ENCODE data around the gene ALOXE3.

ALOXE3 gene

DNA sequence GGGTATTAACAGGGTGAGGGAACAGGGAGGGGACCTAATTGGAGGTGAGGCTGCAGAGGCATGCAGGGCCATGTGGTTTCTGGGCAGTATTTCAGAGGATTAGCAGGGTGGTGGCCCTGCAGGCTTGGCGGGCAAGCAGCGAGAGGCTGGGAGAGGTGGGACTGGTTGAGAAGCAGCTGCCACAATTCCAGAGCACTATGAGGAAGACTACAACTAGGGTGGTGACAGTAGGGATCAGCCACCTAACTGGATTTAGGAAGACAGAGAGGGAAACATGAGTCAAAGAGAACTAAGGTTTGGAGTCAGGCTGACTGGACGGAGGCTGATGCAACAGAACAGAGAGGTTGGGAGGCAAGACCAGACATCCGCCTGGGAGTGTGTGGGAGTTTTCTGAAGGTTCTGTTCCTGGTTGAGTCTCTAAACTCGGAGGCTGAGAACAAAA is 12.3 kb downstream of the ALOXE3 start:
- H3K27me3 ChIP-seq = peaks cover 12% of the 10 kb centered on the region

DNA sequence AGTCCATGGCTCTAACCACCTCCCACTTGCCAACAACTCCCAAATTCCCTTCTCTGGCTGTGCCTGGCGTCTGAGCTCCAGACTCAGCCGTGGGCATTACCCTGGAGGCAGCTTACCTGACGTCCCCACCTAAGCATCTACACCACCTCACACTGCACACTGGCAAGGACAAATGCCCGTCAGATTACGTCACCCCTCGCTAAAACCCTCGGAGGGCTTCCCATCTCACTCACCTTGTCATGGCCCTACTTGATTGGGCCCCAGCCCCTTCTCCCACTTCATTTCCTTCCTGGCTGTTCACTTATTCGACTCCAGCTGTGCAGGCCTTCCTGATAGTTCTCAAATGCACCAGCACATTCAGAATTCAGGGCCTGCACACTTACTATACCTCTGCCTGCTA is 13.4 kb downstream of the ALOXE3 start:
- H3K27me3 ChIP-seq = peaks cover 2% of the 10 kb centered on the region; the same call in 1 of the 2 replicates
- no peak for TF ChIP-seq Cebpa-rat (IDR thresholded peaks at IDR 0.05)
- H3K36me3 ChIP-seq = no peaks in the 10 kb centered on the region
- no peak overlapping the region for H3K9ac ChIP-seq
- H3K4me1 ChIP-seq = peaks cover 20% of the 10 kb centered on the region
- no peak overlapping the region for H3K4me3 ChIP-seq
- H3K4me2 ChIP-seq = peak overlapping the region; percentile 22
- H3K9me3 ChIP-seq = no peaks in the 10 kb centered on the region
- H4K20me1 ChIP-seq = no peaks in the 10 kb centered on the region
- no peak overlapping the region for H3K27ac ChIP-seq

More for the DNA sequence above, 12.3 kb downstream of the ALOXE3 start:
- Histone ChIP-seq H3K4me2 (no peak overlapping the region), H3K4me1 (peaks cover 25% of the 10 kb centered on the region), H3K27ac (no peak overlapping the region), H3K4me3 (no peak overlapping the region), H3K9ac (no peak overlapping the region), H3K36me3 (no peaks in the 10 kb centered on the region), H4K20me1 (no peaks in the 10 kb centered on the region; the same call in 1 of the 2 replicates), H3K9me3 (no peaks in the 10 kb centered on the region)
- TF ChIP-seq Cebpa-rat (IDR thresholded peaks at IDR 0.05) = no peak

DNA sequence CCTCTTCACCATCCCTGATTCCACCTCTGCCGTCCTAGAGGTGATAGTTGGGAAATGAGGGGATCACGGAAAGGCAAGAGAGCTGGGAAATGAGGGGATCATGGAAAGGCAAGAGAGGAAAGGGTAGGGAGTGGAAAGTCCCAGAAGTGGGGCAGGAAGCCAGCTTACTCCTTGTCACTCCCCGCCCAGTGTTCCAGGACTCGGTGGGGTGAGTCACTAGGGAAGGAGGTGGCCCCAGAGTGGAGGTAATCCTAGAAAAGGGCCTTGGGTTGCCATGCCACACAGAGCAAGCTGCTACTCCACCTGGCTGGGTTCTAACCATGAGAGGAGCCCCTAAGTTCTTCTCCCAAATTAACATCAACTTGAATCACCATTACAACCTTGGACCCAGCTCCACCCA is 14.8 kb downstream of the ALOXE3 start:
- no peaks in the 10 kb centered on the region for H3K27me3 ChIP-seq
- H4K20me1 ChIP-seq = no peaks in the 10 kb centered on the region
- H3K4me2 ChIP-seq = no peak overlapping the region
- H3K4me3 ChIP-seq = no peak overlapping the region
- H3K27ac ChIP-seq = no peak overlapping the region
- no peaks in the 10 kb centered on the region for H3K9me3 ChIP-seq
- no peak for TF ChIP-seq Cebpa-rat (IDR thresholded peaks at IDR 0.05)
- no peaks in the 10 kb centered on the region for H3K36me3 ChIP-seq
- peaks cover 18% of the 10 kb centered on the region for H3K4me1 ChIP-seq
- no peak overlapping the region for H3K9ac ChIP-seq

DNA sequence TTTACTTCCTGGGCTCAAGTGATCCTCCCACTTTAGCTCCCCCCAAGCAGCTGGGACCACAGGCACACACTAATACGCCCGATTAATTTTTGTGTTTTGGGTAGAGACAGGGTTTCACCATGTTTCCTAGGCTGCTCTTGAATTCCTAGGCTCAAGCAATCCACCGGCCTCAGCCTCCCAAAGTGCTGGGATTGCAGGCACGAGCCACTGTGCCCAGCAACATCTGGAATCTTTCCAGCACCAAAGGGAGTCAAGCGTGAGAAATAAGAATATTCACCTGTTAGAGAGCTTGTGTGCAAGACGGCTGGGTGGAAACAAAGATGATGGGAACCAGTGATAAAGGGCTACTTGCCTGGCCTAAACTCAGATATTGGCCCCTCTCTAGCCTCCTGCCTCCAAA is 16.6 kb downstream of the ALOXE3 start:
- peak overlapping the region; percentile 26; the same call in 1 of the 2 replicates for H3K4me2 ChIP-seq
- no peaks in the 10 kb centered on the region for H3K27me3 ChIP-seq
- H3K9ac ChIP-seq = no peak overlapping the region
- TF ChIP-seq Cebpa-rat (IDR thresholded peaks at IDR 0.05) = no peak
- H3K36me3 ChIP-seq = no peaks in the 10 kb centered on the region
- no peak overlapping the region for H3K4me3 ChIP-seq
- H3K9me3 ChIP-seq = no peaks in the 10 kb centered on the region
- H3K4me1 ChIP-seq = peaks cover 18% of the 10 kb centered on the region
- H3K27ac ChIP-seq = no peak overlapping the region
- H4K20me1 ChIP-seq = no peaks in the 10 kb centered on the region

DNA sequence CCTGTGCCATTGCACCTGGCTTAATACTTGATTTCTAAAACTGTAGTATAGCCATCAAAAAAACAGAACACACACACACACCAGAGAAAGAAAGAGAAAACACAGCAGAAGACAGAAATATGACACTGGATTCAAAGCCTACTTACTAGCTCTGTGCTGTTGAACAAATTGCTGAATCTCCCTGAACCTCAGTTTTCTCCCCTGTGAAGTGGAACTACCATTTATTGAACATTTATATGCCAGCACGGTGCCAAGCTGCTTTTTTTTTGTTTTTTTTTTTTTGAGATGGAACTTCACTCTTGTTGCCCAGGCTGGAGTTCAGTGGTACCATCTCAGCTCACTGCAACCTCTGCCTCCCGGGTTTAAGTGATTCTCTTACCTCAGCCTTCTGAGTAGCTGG is 17.6 kb downstream of the ALOXE3 start:
- no peak overlapping the region for H3K9ac ChIP-seq
- no peaks in the 10 kb centered on the region for H4K20me1 ChIP-seq
- H3K27me3 ChIP-seq = no peaks in the 10 kb centered on the region
- no peak overlapping the region for H3K4me2 ChIP-seq
- H3K27ac ChIP-seq = no peak overlapping the region
- no peaks in the 10 kb centered on the region for H3K36me3 ChIP-seq
- no peak for TF ChIP-seq Cebpa-rat (IDR thresholded peaks at IDR 0.05)
- no peak overlapping the region for H3K4me3 ChIP-seq
- no peaks in the 10 kb centered on the region for H3K9me3 ChIP-seq
- H3K4me1 ChIP-seq = peaks cover 18% of the 10 kb centered on the region

DNA sequence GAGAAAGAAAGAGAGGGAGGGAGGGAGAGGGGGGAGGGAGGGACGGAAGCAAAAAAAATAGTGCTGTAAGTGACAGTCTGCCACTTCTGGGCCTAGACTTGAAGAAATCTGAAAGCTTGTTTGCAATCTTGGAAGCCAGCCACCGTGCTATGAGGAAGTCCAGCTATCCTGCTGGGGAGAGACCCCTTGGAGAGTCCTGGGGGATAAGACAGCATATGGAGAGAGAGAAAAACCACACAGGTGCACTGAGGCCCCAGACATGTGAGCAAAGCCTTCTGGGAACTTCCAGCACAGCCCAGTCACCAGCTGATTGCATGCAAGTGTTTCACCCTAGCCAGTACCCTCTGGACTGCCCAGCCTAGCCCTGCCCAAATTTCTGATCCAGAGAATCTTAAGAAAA is 18.2 kb downstream of the ALOXE3 start:
- TF ChIP-seq Cebpa-rat (IDR thresholded peaks at IDR 0.05) = no peak
- no peaks in the 10 kb centered on the region for H3K36me3 ChIP-seq
- H3K4me1 ChIP-seq = peaks cover 14% of the 10 kb centered on the region
- no peaks in the 10 kb centered on the region for H3K27me3 ChIP-seq
- H3K4me3 ChIP-seq = no peak overlapping the region
- H4K20me1 ChIP-seq = no peaks in the 10 kb centered on the region
- H3K4me2 ChIP-seq = no peak overlapping the region
- no peak overlapping the region for H3K9ac ChIP-seq
- H3K9me3 ChIP-seq = no peaks in the 10 kb centered on the region
- H3K27ac ChIP-seq = no peak overlapping the region

DNA sequence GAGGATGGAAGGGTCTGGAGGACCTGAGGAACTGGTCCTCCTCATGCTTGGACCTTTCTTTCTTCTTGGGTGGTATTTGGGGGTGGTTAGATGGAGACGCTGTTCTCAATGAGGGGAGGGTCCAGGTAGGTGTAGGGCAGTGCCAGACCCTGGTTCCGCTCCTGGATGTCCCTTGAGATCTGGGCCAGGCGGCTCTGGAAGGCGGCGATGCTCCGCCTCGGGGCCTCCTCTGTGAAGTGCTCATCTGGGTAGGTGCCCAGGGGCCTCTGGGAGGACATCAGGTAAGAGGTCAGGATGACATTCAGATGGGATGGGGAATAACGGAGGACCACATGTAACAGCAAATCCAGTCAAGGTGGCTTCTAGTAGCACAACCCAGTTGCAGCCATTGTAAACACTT is 21.8 kb downstream of the ALOXE3 start:
- Histone ChIP-seq H3K27me3 (no peaks in the 10 kb centered on the region), H3K4me3 (no peak overlapping the region), H3K4me1 (peaks cover 20% of the 10 kb centered on the region), H3K9ac (no peak overlapping the region), H4K20me1 (no peaks in the 10 kb centered on the region), H3K36me3 (no peaks in the 10 kb centered on the region), H3K27ac (no peak overlapping the region), H3K4me2 (no peak overlapping the region), H3K9me3 (no peaks in the 10 kb centered on the region)
- no peak for TF ChIP-seq Cebpa-rat (IDR thresholded peaks at IDR 0.05)

DNA sequence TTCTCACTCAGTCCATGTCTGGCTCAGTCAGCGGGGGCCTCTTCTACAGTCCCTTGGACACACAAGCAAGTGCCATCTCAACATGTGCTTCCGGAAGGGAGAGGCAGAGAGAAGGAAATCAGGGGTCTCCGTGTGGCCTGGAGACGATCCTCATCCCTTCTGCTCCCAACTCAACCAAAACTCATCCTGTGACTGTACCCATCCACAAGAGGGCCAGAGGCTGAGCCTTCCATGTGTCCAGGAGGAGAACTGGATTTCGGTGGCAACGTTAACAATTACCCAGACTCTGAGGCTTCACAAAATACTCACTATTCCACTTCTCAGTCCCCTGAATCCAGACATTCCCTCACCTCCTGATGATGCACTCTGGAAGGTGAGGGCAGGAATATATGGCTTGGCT is 23.0 kb downstream of the ALOXE3 start:
- H3K27me3 ChIP-seq = no peaks in the 10 kb centered on the region
- H3K9me3 ChIP-seq = no peaks in the 10 kb centered on the region
- no peak overlapping the region for H3K4me3 ChIP-seq
- H3K4me2 ChIP-seq = no peak overlapping the region
- H3K4me1 ChIP-seq = peaks cover 28% of the 10 kb centered on the region
- no peak overlapping the region for H3K27ac ChIP-seq
- H4K20me1 ChIP-seq = no peaks in the 10 kb centered on the region
- H3K36me3 ChIP-seq = no peaks in the 10 kb centered on the region
- no peak for TF ChIP-seq Cebpa-rat (IDR thresholded peaks at IDR 0.05)
- H3K9ac ChIP-seq = no peak overlapping the region

DNA sequence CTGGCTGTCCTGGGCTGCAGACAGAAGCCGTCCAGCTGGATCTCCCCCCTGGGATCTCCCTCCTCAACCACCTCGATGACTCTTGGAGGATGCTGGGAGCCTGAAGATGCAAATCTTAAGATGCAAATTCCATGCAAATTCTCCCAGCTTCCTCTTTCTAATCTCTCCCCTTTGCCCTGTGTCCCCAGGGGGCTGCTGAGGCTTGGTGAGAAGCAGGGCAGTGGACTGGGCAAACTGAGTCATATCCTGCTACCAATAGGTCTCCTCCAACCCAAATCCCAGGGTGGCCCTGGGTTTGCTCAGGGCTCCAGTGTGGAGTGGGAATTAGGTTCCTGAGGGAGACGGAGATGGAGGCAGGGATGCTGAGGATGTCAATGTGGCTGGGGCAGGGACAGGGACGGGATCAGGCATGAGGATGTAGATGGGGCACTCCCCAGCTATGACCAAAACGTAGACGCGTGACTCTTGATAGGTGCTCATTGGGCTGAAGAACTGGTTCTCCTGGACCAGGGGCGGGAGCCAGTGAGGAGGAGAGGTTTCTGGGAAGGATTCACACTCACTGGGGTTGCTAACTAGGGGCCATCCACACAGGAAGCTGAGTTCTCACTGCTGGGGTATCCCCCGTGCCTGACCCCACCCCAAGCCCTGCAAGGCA is 27.2 kb downstream of the ALOXE3 start:
- Histone ChIP-seq H3K4me3 (no peak overlapping the region), H3K4me1 (peaks cover 36% of the 10 kb centered on the region), H3K36me3 (no peaks in the 10 kb centered on the region), H3K9ac (no peak overlapping the region), H4K20me1 (no peaks in the 10 kb centered on the region), H3K27me3 (no peaks in the 10 kb centered on the region), H3K4me2 (peak overlapping the region; percentile 75), H3K9me3 (no peaks in the 10 kb centered on the region), H3K27ac (peak overlapping the region; percentile 12; the same call in 1 of the 2 replicates)
- TF ChIP-seq Cebpa-rat (IDR thresholded peaks at IDR 0.05) = no peak

DNA sequence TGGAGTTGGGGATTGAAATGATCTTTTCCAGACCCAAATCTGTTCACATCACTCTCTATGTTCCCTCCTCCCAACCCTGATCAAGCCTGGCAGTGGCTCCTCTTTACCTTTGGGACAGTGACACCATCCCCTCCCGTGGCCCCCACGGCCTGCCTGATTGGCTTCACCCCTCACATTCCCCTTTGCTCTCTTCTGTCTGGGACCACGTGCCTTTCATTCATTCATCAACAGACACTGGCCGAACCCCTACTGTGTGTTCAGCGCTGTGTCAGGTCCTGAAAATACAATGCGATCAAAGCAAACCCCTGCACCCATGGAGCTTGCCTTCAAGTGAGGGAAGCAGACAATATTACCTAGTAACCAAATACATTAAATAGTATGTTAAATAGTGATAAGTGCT is 28.6 kb downstream of the ALOXE3 start:
- no peaks in the 10 kb centered on the region for H4K20me1 ChIP-seq
- no peak overlapping the region for H3K27ac ChIP-seq
- peaks cover 33% of the 10 kb centered on the region for H3K4me1 ChIP-seq
- no peak for TF ChIP-seq Cebpa-rat (IDR thresholded peaks at IDR 0.05)
- no peaks in the 10 kb centered on the region for H3K27me3 ChIP-seq
- no peak overlapping the region for H3K4me3 ChIP-seq
- H3K4me2 ChIP-seq = no peak overlapping the region
- no peak overlapping the region for H3K9ac ChIP-seq
- H3K36me3 ChIP-seq = no peaks in the 10 kb centered on the region
- no peaks in the 10 kb centered on the region for H3K9me3 ChIP-seq

DNA sequence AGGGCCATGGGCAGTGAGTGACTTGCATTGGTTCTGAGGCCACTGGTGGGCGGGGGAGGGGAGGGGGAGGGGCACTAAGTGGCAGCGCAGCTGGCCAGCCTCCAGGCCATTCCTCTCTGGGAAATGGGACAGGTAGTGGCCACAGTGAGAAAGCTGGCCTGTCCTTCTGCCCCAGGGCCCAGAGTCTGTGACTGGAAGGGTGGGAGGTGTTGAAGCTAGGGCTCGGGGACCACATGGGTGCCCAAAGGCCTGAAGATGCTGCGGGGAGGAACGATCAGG is 30.4 kb downstream of the ALOXE3 start:
- Histone ChIP-seq H3K9me3 (no peaks in the 10 kb centered on the region), H3K36me3 (no peaks in the 10 kb centered on the region), H3K4me1 (peaks cover 25% of the 10 kb centered on the region), H3K9ac (no peak overlapping the region), H3K27ac (no peak overlapping the region), H4K20me1 (no peaks in the 10 kb centered on the region), H3K4me3 (no peak overlapping the region), H3K27me3 (no peaks in the 10 kb centered on the region), H3K4me2 (no peak overlapping the region)
- no peak for TF ChIP-seq Cebpa-rat (IDR thresholded peaks at IDR 0.05)

All from BLaER1 (cell line).